Measurements from ENCODE around the gene SLC25A42.
A peak's percentile ranks its signal among the peaks of the same experiment; 100 is the strongest.
"Not testable (repeated sequence)": the region's sequence is repeated elsewhere in the genome, so short reads cannot be mapped to it uniquely, and the experiment has no call there.

Gene SLC25A42

GRCh38 chr19:19068659-19069654 lies 5.2 kb downstream of the SLC25A42 start:
- no peak for DNase-seq

- no peak for DNase-seq
Observed at GRCh38 chr19:19071897-19072296, 8.1 kb downstream of the SLC25A42 start.

- DNase-seq: no peak
Observed at GRCh38 chr19:19074196-19074882, 10.5 kb downstream of the SLC25A42 start.

- DNase-seq: no peak
Observed at GRCh38 chr19:19075126-19075525, 11.3 kb downstream of the SLC25A42 start.

DNA sequence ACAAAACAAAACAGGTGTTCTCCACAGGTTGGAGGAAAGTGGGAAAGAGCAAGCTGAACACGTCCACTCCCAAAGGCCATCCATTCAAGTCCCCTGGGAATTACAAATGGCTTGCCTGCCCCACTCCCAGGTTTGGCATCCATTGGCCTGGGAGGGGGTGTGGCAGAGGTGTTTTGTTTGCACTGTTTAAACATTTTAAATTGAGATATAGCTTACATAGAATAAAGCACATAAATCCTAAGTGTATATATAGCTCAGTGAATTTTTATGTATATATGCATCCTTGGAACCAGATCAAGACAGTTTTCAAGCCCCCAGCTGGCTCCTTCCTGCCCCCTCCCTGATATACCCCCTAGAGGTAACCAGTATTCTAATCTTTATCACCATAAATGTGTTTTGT lies 12.7 kb downstream of the SLC25A42 start:
- DNase-seq: no peak

- DNase-seq: peak in 3 of 4 experiments; percentile 13 to 33 (median 15)
Observed at GRCh38 chr19:19077103-19077502, 13.3 kb downstream of the SLC25A42 start.

GRCh38 chr19:19078801-19079200 lies 15.0 kb downstream of the SLC25A42 start:
- DNase-seq: no peak

- DNase-seq: no peak
Observed at GRCh38 chr19:19079571-19079970, 15.8 kb downstream of the SLC25A42 start.

- peak in 1 of 4 experiments; percentile 11 for DNase-seq
Observed at GRCh38 chr19:19081642-19082151, 17.9 kb downstream of the SLC25A42 start.

GRCh38 chr19:19083413-19084178 lies 19.8 kb downstream of the SLC25A42 start:
- DNase-seq: no peak

DNA sequence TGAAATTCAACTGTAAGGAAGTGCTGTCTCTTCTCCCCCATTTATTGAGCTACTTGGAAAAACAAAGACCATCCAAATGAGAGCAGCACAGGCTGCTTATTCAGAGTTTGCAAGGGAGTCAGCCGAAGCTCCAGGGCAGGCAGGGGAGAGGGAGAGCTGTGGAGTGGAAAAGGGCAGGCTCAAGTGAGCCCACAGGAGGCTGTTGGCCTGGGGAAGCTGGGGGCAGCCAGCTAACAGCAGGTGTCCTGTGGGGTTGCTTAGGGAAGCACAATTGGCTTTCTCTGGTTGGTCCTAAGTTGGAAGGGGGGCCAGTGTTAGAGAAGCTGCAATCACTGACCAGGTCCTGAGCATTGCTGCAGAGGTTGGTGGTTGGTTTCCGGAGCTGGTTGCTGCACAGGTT lies 23.9 kb downstream of the SLC25A42 start:
- no peak for DNase-seq

GRCh38 chr19:19094513-19094912 lies 30.7 kb downstream of the SLC25A42 start:
- DNase-seq: no peak

DNA sequence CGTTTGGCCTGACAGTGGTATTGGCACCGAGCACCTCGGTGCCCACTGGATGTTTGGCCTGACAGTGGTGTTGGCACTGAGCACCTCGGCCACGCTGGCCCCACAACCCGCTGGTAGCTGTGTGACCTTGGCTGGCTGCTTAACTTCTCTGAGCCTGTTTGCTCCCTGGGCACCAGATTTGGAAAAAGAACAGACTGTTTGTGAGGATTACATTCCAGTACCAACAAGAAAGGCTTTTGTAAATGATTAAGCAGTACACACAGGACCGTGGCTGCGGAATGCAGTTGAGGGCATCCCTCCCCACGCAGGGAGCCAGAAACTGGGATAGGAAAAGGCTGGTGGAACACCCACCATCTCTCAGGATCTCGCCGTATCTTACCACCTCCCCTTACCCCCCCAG lies 31.9 kb downstream of the SLC25A42 start:
- no peak for DNase-seq

DNA sequence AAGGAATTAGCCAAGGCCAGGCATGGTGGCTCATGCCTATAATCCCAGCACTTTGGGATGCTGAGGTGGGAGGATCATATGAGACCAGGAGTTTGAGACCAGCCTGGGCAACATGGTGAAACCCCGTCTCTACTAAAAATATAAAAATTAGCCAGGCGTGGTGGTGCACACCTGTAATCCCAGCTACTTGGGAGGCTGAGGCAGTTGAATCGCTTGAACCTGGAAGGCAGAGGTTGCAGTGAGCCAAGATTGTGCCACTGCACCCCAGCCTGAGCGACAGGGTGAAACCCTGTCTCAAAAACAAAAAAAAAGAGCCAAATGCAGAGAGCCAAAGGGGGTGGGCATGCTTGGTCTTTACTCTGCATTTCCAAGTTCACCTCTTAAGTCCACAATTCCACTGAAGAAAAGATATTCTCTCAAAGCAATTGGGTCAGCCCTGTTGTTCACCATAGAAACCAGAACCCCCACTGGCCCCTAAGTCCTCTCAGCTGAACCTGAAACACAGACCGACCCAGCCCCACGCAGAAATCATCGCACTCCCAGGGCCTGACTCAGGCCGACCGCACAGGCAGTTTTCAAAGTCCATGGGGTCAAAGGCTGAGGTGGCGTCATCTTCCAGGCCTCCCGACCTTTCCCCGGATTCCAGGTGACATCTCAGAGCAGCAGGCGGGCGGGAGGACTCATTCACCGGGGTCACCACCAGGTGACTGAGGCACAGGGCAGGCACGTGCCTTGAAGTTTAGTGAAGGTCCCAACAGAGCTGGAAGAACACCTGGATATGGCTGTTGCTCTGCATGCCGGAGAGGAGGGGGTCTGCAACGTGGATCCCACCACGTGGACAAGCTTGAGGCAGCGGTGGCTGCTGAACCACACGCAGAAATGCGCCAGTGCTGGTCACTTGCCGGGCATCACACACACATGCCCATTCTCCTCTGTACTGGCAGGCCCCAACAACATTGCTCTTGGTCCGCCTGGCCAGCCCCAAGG lies 33.1 kb downstream of the SLC25A42 start:
- DNase-seq: no peak

GRCh38 chr19:19098084-19098702 lies 34.4 kb downstream of the SLC25A42 start:
- DNase-seq: no peak

DNA sequence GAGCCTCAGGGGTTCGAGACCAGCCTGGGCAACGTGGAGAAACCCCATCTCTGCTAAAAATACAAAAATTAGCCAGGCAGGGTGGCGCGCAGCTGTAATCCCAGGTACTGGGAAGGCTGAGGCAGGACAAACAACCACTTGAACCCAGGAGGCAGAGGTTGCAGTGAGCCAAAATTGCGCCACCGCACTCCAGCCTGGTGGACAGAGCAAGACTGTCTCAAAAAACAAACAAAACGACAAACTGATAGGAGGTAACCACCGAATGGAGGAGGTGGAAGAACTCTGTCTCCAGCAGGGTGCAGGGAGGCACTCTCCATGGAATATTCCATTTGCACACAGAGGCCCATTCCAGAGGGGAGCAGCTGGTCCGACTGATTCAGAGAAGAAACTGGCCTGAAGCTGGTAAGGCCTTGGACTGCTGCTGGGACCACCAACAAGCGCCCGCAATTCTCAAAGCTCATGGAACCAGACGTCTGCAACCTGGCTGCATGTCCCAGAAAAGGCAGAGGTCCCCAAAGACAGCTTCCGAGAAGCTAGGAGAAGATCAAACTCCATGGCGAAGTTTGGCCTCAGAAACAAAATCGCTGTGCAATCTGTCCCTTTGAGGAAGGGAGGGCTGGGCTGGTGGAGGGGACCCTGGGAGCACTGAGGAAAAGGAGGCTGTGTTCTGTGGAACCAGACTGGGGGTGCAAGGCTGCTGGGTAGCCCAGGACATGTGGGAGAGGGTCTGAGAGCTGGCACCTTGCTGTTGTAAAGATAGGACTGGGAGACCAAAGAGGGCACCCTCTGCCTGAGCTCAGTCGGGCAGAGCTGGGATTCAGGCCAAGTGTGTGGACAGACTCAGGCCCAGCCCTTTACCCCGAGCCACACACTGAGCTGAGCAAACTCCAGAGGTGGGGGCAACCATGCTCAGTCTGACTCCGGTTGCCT lies 35.2 kb downstream of the SLC25A42 start:
- no peak for DNase-seq

GRCh38 chr19:19101540-19101939 lies 37.7 kb downstream of the SLC25A42 start:
- no peak for DNase-seq

GRCh38 chr19:19102566-19102965 lies 38.8 kb downstream of the SLC25A42 start:
- DNase-seq: not testable (repeated sequence)

GRCh38 chr19:19103167-19103566 lies 39.4 kb downstream of the SLC25A42 start:
- DNase-seq: no peak
